SK-N-SH (cell line): Measurements from ENCODE around the gene NRBF2. TPM values are rescaled to one million over a fixed set of nuclear protein-coding genes. Genes with fewer than 3 reads are reported as not detected.

Experiments
- CTCF ChIA-PET: fragments of 300-600, 350-600 bp; formaldehyde crosslinking; extraction: SDS; loops from one replicate; lab custom pipeline; 2021; lab: Yijun Ruan, JAX
- POLR2A ChIA-PET: fragments of 350-600 bp; sonication (Branson Sonifier 250); formaldehyde crosslinking; extraction: SDS; loops from one replicate; lab custom pipeline; 2020; ENCODE audit warnings: antibody characterized with exemption, inconsistent platforms; lab: Yijun Ruan, JAX
- DNase-seq: peaks from one replicate; pipeline ENCODE4 v3.0.0; 2012
- H2AFZ ChIP-seq: fragments of 200-600 bp; sonication (generic); 2 replicates; pipeline ENCODE4 v1.8.1; 2016; ENCODE audit warnings: antibody characterized with exemption, mild to moderate bottlenecking, low read depth
- H3F3A ChIP-seq: fragments of 200-600 bp; sonication (generic); replicated peaks from 2 replicates; pipeline ENCODE3; 2016; ENCODE audit warnings: antibody characterized with exemption, mild to moderate bottlenecking; ENCODE audit not compliant: insufficient read depth
- H3K27ac ChIP-seq, 2 experiments: fragments of 200-500 bp in 1 of 2; fragments of 200-600 bp in 1 of 2; sonication (Bioruptor generic) in 1 of 2; sonication (generic), shearing (Covaris generic) in 1 of 2; 2 replicates each; pipeline versions ENCODE4 v1.5.1 to v1.6.1; 2014 to 2016; ENCODE audit warnings: low read depth in 2 of 2, inconsistent platforms in 1 of 2, low read length in 1 of 2, mild to moderate bottlenecking in 1 of 2, mixed read lengths in 1 of 2
- H3K27me3 ChIP-seq: fragments of 200-600 bp; sonication (generic), shearing (Covaris generic); 2 replicates; pipeline ENCODE4 v1.6.1; 2016; ENCODE audit warnings: mixed run types; ENCODE audit not compliant: insufficient read depth
- H3K36me3 ChIP-seq, 2 experiments: fragments of 200-500 bp in 1 of 2; fragments of 200-600 bp in 1 of 2; sonication (Bioruptor generic) in 1 of 2; sonication (generic) in 1 of 2; replicated peaks in 1 of 2; 2 replicates each; pipeline versions ENCODE3 to v1.5.1; 2014 to 2016; ENCODE audit warnings: low read length in 1 of 2, mild to moderate bottlenecking in 1 of 2; ENCODE audit not compliant: insufficient read depth in 2 of 2, control insufficient read depth in 1 of 2
- H3K4me1 ChIP-seq, 2 experiments: fragments of 200-500 bp in 1 of 2; fragments of 200-600 bp in 1 of 2; sonication (Bioruptor generic) in 1 of 2; sonication (generic), shearing (Covaris generic) in 1 of 2; 2 replicates each; pipeline versions ENCODE4 v1.5.1 to v1.6.1; 2014 to 2016; ENCODE audit warnings: low read depth in 1 of 2, low read length in 1 of 2, mixed run types in 1 of 2; ENCODE audit not compliant: insufficient read depth in 2 of 2, control insufficient read depth in 1 of 2
- H3K4me2 ChIP-seq: fragments of 200-600 bp; sonication (generic), shearing (Covaris generic); 2 replicates; pipeline ENCODE4 v1.6.1; 2017; ENCODE audit warnings: mixed run types
- H3K4me3 ChIP-seq, 2 experiments: fragments of 200-500 bp in 1 of 2; fragments of 200-600 bp in 1 of 2; sonication (Bioruptor generic) in 1 of 2; sonication (generic), shearing (Covaris generic) in 1 of 2; 2 replicates each; pipeline versions ENCODE4 v1.5.1 to v1.8.1; 2014 to 2016; ENCODE audit warnings: low read depth in 2 of 2, inconsistent platforms in 1 of 2, low read length in 1 of 2, mild to moderate bottlenecking in 1 of 2, mixed read lengths in 1 of 2, moderate library complexity in 1 of 2
- H3K79me2 ChIP-seq: fragments of 200-600 bp; sonication (generic); 2 replicates; pipeline ENCODE4 v1.8.1; 2017; ENCODE audit warnings: mild to moderate bottlenecking; ENCODE audit not compliant: insufficient read depth
- H3K9ac ChIP-seq: fragments of 200-600 bp; sonication (generic); 2 replicates; pipeline ENCODE4 v1.6.1; 2017; ENCODE audit warnings: mixed run types
- H3K9me2 ChIP-seq: fragments of 200-600 bp; sonication (generic); 2 replicates; pipeline ENCODE4 v1.6.1; 2017; ENCODE audit warnings: mixed run types
- H3K9me3 ChIP-seq: fragments of 200-600 bp; sonication (generic); 2 replicates; pipeline ENCODE4 v1.6.1; 2017; ENCODE audit warnings: mixed run types, mild to moderate bottlenecking, moderate library complexity
- H4K20me1 ChIP-seq: fragments of 200-600 bp; sonication (generic); 2 replicates; pipeline ENCODE4 v1.6.1; 2017; ENCODE audit warnings: mild to moderate bottlenecking, mixed run types; ENCODE audit not compliant: insufficient read depth
- CHD2 ChIP-seq: fragments of 150-350 bp; IDR thresholded peaks from 2 replicates; pipeline ENCODE4 v1.6.1; 2018; ENCODE audit warnings: low read length; ENCODE audit not compliant: partially characterized antibody
- CTCF ChIP-seq: fragments of 200-600 bp; sonication (generic); IDR thresholded peaks from 2 replicates; pipeline ENCODE4 v1.6.1; 2017; ENCODE audit warnings: antibody characterized with exemption, mild to moderate bottlenecking, moderate library complexity
- FOXM1 ChIP-seq: IDR thresholded peaks from 2 replicates; pipeline ENCODE4 v1.4.0; 2012; ENCODE audit warnings: low read depth, mild to moderate bottlenecking
- IRF3 ChIP-seq: fragments of 150-350 bp; IDR thresholded peaks from 2 replicates; pipeline ENCODE4 v1.6.1; 2016; ENCODE audit warnings: mild to moderate bottlenecking, low read depth, low read length
- MEF2A ChIP-seq: IDR thresholded peaks from 2 replicates; pipeline ENCODE4 v1.4.0; 2012; ENCODE audit warnings: low read depth, borderline replicate concordance
- REST ChIP-seq: IDR thresholded peaks from 2 replicates; pipeline ENCODE4 v1.6.1; 2012; ENCODE audit warnings: mild to moderate bottlenecking, low read depth, low read length, moderate library complexity
- RFX5 ChIP-seq: IDR thresholded peaks from 2 replicates; pipeline ENCODE4 v1.6.1; 2012; ENCODE audit warnings: mild to moderate bottlenecking, improper control_type of control experiment, low read length
- SIN3A ChIP-seq: IDR thresholded peaks from 2 replicates; pipeline ENCODE4 v1.6.1; 2012; ENCODE audit warnings: low read depth, mild to moderate bottlenecking, low read length, moderate library complexity, borderline replicate concordance
- SMC3 ChIP-seq: IDR thresholded peaks from 2 replicates; pipeline ENCODE4 v1.6.1; 2012; ENCODE audit warnings: low read depth, low read length, improper control_type of control experiment
- TAF1 ChIP-seq: IDR thresholded peaks from 2 replicates; pipeline ENCODE4 v1.6.1; 2012; ENCODE audit warnings: low read depth, mild to moderate bottlenecking, low read length, moderate library complexity, borderline replicate concordance
- USF1 ChIP-seq: IDR thresholded peaks from 2 replicates; pipeline ENCODE4 v1.4.0; 2012; ENCODE audit warnings: low read depth, borderline replicate concordance
- USF2 ChIP-seq: fragments of 150-350 bp; IDR thresholded peaks from 2 replicates; pipeline ENCODE4 v1.6.1; 2017; ENCODE audit warnings: antibody characterized with exemption, low read length, low read depth, borderline replicate concordance
- YY1 ChIP-seq: IDR thresholded peaks from 2 replicates; pipeline ENCODE4 v1.4.0; 2012; ENCODE audit warnings: low read depth, mild to moderate bottlenecking
- WGBS: methylation state at CpG from one replicate; pipeline ENCODE4 v1.1.6; 2017; ENCODE audit warnings: low lambda C conversion rate; 5-methylcytosine and 5-hydroxymethylcytosine counted together
- polyA plus RNA-seq, 3 experiments: library from polyadenylated mRNA; depleted of rRNA; stranded (reverse); fragments of >200 nt; gene quantifications; 2 replicates each; pipeline ENCODE4 v1.2.3, GENCODE V29; 2012

NRBF2 gene
- polyA plus RNA-seq, 1 of the 3 experiments (the other 2 are of a cell fraction), result 8.9 TPM

- TF ChIP-seq USF1 (no peak), FOXM1 (no peak), IRF3 (no peak), REST (no peak), SIN3A (no peak), RFX5 (no peak)
These were observed 22.4 kb downstream of the NRBF2 start (continued) for GRCh38 chr10:63155388-63156020.

- CTCF ChIA-PET, result interaction anchor here (1.2 to 4.5 kb wide), 11 partner anchors 10 to 908 kb away, joined by 3 to 50 read pairs (median 12); partner anchors contain the start of gene NRBF2
These were observed 23.1 kb downstream of the NRBF2 start for GRCh38 chr10:63156236-63156635.

More at GRCh38 chr10:63156236-63156635, 23.1 kb downstream of the NRBF2 start:
- Histone ChIP-seq H3K4me2 (no peak overlapping the region), H3K36me3 (peaks cover 10 to 28% of the 10 kb centered on the region in 2 experiments), H3K27me3 (no peaks in the 10 kb centered on the region), H2AFZ (no peak overlapping the region), H3K4me3 (no peak overlapping the region), H3K9ac (no peak overlapping the region), H4K20me1 (peaks cover 13% of the 10 kb centered on the region), H3K9me2 (no peaks in the 10 kb centered on the region), H3F3A (peaks cover 12% of the 10 kb centered on the region), H3K4me1 (no peaks in the 10 kb centered on the region), H3K9me3 (no peaks in the 10 kb centered on the region), H3K79me2 (peaks cover 8% of the 10 kb centered on the region; the same call in 1 of the 2 replicates), H3K27ac (no peak overlapping the region)
- TF ChIP-seq USF2 (no peak), MEF2A (no peak), TAF1 (no peak), YY1 (no peak), CTCF (no peak), SIN3A (no peak), SMC3 (no peak), CHD2 (no peak), REST (no peak)
- 85% methylated on average over 2 of the region's 2 CpGs for WGBS
- POLR2A ChIA-PET, result no interaction called here
- DNase-seq, result no peak
